CD14-positive monocyte (primary cell): ENCODE measurements around the gene GRIP1. TPM values are rescaled to one million over a fixed set of nuclear protein-coding genes. Genes with fewer than 3 reads are reported as not detected.

Experiments used
- DNase-seq, 3 donors: peaks; one replicate each; pipeline ENCODE4 v3.0.0-alpha.2; 2011 to 2022
- H2AFZ ChIP-seq: 2 replicates; pipeline ENCODE4 v1.6.0; 2012; ENCODE audit warnings: mild to moderate bottlenecking, low read depth, low read length, inconsistent platforms; ENCODE audit not compliant: insufficient read depth, poor library complexity, severe bottlenecking
- H3K27ac ChIP-seq, 2 donors: 1 replicate in 1 of 2; 2 replicates in 1 of 2; pipeline ENCODE4 v1.5.1; 2012 to 2013; ENCODE audit warnings: low read length in 2 of 2, control low read depth in 1 of 2, inconsistent platforms in 1 of 2, low read depth in 1 of 2, mild to moderate bottlenecking in 1 of 2
- H3K27me3 ChIP-seq, 2 donors: one replicate each; pipeline versions ENCODE4 v1.6.0 to v1.6.1; 2011 to 2013; ENCODE audit warnings: low read length in 2 of 2; ENCODE audit not compliant: control insufficient read depth in 2 of 2, insufficient read depth in 2 of 2
- H3K36me3 ChIP-seq, 2 donors: replicated peaks in 1 of 2; 1 replicate in 1 of 2; 2 replicates in 1 of 2; pipeline versions ENCODE4 v1.5.1 to v1.6.1; 2012 to 2013; ENCODE audit warnings: low read length in 2 of 2, control low read depth in 1 of 2, inconsistent platforms in 1 of 2, mild to moderate bottlenecking in 1 of 2; ENCODE audit not compliant: insufficient read depth in 2 of 2, control insufficient read depth in 1 of 2
- H3K4me1 ChIP-seq, 2 donors: 1 replicate in 1 of 2; 2 replicates in 1 of 2; pipeline versions ENCODE4 v1.5.1 to v1.6.1; 2012 to 2013; ENCODE audit warnings: low read length in 2 of 2, control low read depth in 1 of 2, inconsistent platforms in 1 of 2, mild to moderate bottlenecking in 1 of 2, moderate library complexity in 1 of 2; ENCODE audit not compliant: insufficient read depth in 2 of 2, control insufficient read depth in 1 of 2
- H3K4me2 ChIP-seq: replicated peaks from 2 replicates; pipeline ENCODE3; 2012; ENCODE audit warnings: low read length, moderate library complexity, mild to moderate bottlenecking; ENCODE audit not compliant: poor library complexity, severe bottlenecking; ENCODE audit errors: extremely low read depth
- H3K4me3 ChIP-seq, 3 experiments: fragments of 200-600 bp in 1 of 3; sonication (generic) in 1 of 3; replicated peaks in 1 of 3; 1 replicate in 2 of 3; 2 replicates in 1 of 3; pipeline ENCODE4 v1.5.1; 2011 to 2013; ENCODE audit warnings: low read length in 3 of 3, mild to moderate bottlenecking in 3 of 3, control low read depth in 2 of 3, low read depth in 2 of 3, inconsistent platforms in 1 of 3, moderate library complexity in 1 of 3
- H3K79me2 ChIP-seq: 2 replicates; pipeline ENCODE4 v1.6.0; 2012; ENCODE audit warnings: mild to moderate bottlenecking, control low read depth, inconsistent platforms, low read length, moderate library complexity; ENCODE audit not compliant: insufficient read depth
- H3K9ac ChIP-seq: 2 replicates; pipeline ENCODE4 v1.6.0; 2017; ENCODE audit warnings: low read length, mild to moderate bottlenecking; ENCODE audit not compliant: insufficient read depth, poor library complexity, severe bottlenecking
- H3K9me3 ChIP-seq, 2 donors: replicated peaks in 1 of 2; 1 replicate in 1 of 2; 2 replicates in 1 of 2; pipeline versions ENCODE4 v1.5.1 to v1.6.1; 2012 to 2013; ENCODE audit warnings: low read length in 2 of 2, control low read depth in 1 of 2; ENCODE audit not compliant: control insufficient read depth in 1 of 2, insufficient read depth in 1 of 2
- H4K20me1 ChIP-seq: 2 replicates; pipeline ENCODE4 v1.6.0; 2012; ENCODE audit warnings: mild to moderate bottlenecking, low read length, control low read depth, moderate library complexity; ENCODE audit not compliant: insufficient read depth
- H3K27ac Mint-ChIP-seq, 7 donors: one replicate each; pipeline ENCODE4 v1.8.0; 2020; ENCODE audit warnings: mild to moderate bottlenecking in 7 of 7, mixed read lengths in 7 of 7, moderate library complexity in 6 of 7, inconsistent platforms in 2 of 7
- H3K27me3 Mint-ChIP-seq, 3 donors: one replicate each; pipeline ENCODE4 v1.8.0; 2021 to 2022; ENCODE audit warnings: low read depth in 3 of 3, mild to moderate bottlenecking in 3 of 3, mixed read lengths in 3 of 3, moderate library complexity in 3 of 3, inconsistent platforms in 1 of 3
- H3K36me3 Mint-ChIP-seq, 2 donors: one replicate each; pipeline ENCODE4 v1.8.0; 2020; ENCODE audit warnings: mixed read lengths in 2 of 2, inconsistent platforms in 1 of 2, mild to moderate bottlenecking in 1 of 2
- H3K4me1 Mint-ChIP-seq: one replicate; pipeline ENCODE4 v1.8.0; 2020; ENCODE audit warnings: mild to moderate bottlenecking, mixed read lengths
- H3K4me3 Mint-ChIP-seq, 2 donors: one replicate each; pipeline ENCODE4 v1.8.0; 2020; ENCODE audit warnings: mild to moderate bottlenecking in 2 of 2, mixed read lengths in 2 of 2, moderate library complexity in 1 of 2
- H3K9me3 Mint-ChIP-seq, 7 donors: one replicate each; pipeline ENCODE4 v1.8.0; 2020 to 2022; ENCODE audit warnings: mixed read lengths in 7 of 7, mild to moderate bottlenecking in 6 of 7, moderate library complexity in 6 of 7, inconsistent platforms in 2 of 7
- CTCF ChIP-seq: fragments of 200-600 bp; IDR thresholded peaks from one replicate; pipeline ENCODE4 v1.8.0; 2022; ENCODE audit warnings: antibody characterized with exemption, mild to moderate bottlenecking
- WGBS: methylation state at CpG from one replicate; pipeline ENCODE4 v1.1.5; 2013; ENCODE audit warnings: missing lambda C conversion rate; ENCODE audit not compliant: insufficient coverage; 5-methylcytosine and 5-hydroxymethylcytosine counted together
- intact Hi-C, 2 donors: fragments of 100-400 bp; cut with micrococcal nuclease; formaldehyde crosslinking; loops; one replicate each; pipeline versions ENCODE4 v1.15.0 to v1.15.1; 2023
- polyA plus RNA-seq, 3 donors: library from polyadenylated mRNA; depleted of rRNA in 1 of 3; unstranded in 2 of 3; stranded (reverse) in 1 of 3; fragments of 300-500 nt in 2 of 3; fragments of >200 nt in 1 of 3; fragmentation: Illumina TruSeq in 2 of 3; gene quantifications; 1 replicate in 2 of 3; 2 replicates in 1 of 3; pipeline ENCODE4 v1.2.3, GENCODE V29; 2012 to 2021

Gene GRIP1
- polyA plus RNA-seq, 3 donors = 0.21 TPM; not detected in 2

- H3K79me2 ChIP-seq = no peaks in the 10 kb centered on the region
- no peak overlapping the region for H3K4me2 ChIP-seq
- no peak overlapping the region for H3K27ac Mint-ChIP-seq
- H3K4me3 Mint-ChIP-seq = no peak overlapping the region
- no peak overlapping the region for H2AFZ ChIP-seq
- no peaks in the 10 kb centered on the region for H3K36me3 ChIP-seq
- no peaks in the 10 kb centered on the region for H3K4me1 ChIP-seq
- H3K27me3 Mint-ChIP-seq = peaks cover 0 to 3% (median 2%) of the 10 kb centered on the region in 3 donors
- no CpG with 5 or more reads among the region's 2 CpGs for WGBS
- H3K27ac ChIP-seq = no peak overlapping the region
- H3K36me3 Mint-ChIP-seq = no peaks in the 10 kb centered on the region
- no peak overlapping the region for H3K9ac ChIP-seq
- H3K4me3 ChIP-seq = no peak overlapping the region
- H4K20me1 ChIP-seq = no peaks in the 10 kb centered on the region
- no peaks in the 10 kb centered on the region for H3K27me3 ChIP-seq
- H3K9me3 ChIP-seq = peaks cover 0 to 7% of the 10 kb centered on the region in 2 donors
- intact Hi-C loops = no loop called here
- no peaks in the 10 kb centered on the region for H3K4me1 Mint-ChIP-seq
- no peak for TF ChIP-seq CTCF
- no peak for DNase-seq
- H3K9me3 Mint-ChIP-seq = peaks cover 3 to 13% (median 9%) of the 10 kb centered on the region in 7 donors
These were observed 252.2 kb downstream of the GRIP1 start for GRCh38 chr12:66426696-66427095.

GRCh38 chr12:66423266-66423665 is 255.6 kb downstream of the GRIP1 start:
- no peak overlapping the region for H3K27ac ChIP-seq
- peaks cover 2 to 3% (median 2%) of the 10 kb centered on the region in 3 donors for H3K27me3 Mint-ChIP-seq
- peaks cover 0 to 7% of the 10 kb centered on the region in 2 donors for H3K9me3 ChIP-seq
- WGBS = no CpG with 5 or more reads among the region's 2 CpGs
- no peak overlapping the region for H2AFZ ChIP-seq
- no peak for TF ChIP-seq CTCF
- peak overlapping the region in 1 of 7 donors; percentile 47 for H3K27ac Mint-ChIP-seq
- no peaks in the 10 kb centered on the region for H3K27me3 ChIP-seq
- H4K20me1 ChIP-seq = no peaks in the 10 kb centered on the region
- no peaks in the 10 kb centered on the region for H3K36me3 ChIP-seq
- no peak overlapping the region for H3K4me3 Mint-ChIP-seq
- H3K4me1 Mint-ChIP-seq = no peaks in the 10 kb centered on the region
- intact Hi-C loops = no loop called here
- H3K9me3 Mint-ChIP-seq = peaks cover 3 to 13% (median 9%) of the 10 kb centered on the region in 7 donors
- no peaks in the 10 kb centered on the region for H3K4me1 ChIP-seq
- H3K79me2 ChIP-seq = no peaks in the 10 kb centered on the region
- no peak overlapping the region for H3K4me2 ChIP-seq
- no peak overlapping the region for H3K4me3 ChIP-seq
- no peaks in the 10 kb centered on the region for H3K36me3 Mint-ChIP-seq
- no peak for DNase-seq
- no peak overlapping the region for H3K9ac ChIP-seq
